SKM-1 (cell line): ENCODE data around the gene PGAP3.
A peak's percentile ranks its signal among the peaks of the same experiment; 100 is the strongest.

Source experiments
- DNase-seq: peaks from one replicate; lab custom pipeline; 2025; ENCODE audit not compliant: unreplicated experiment; lab: John Stamatoyannopoulos, UW

The PGAP3 gene

DNA sequence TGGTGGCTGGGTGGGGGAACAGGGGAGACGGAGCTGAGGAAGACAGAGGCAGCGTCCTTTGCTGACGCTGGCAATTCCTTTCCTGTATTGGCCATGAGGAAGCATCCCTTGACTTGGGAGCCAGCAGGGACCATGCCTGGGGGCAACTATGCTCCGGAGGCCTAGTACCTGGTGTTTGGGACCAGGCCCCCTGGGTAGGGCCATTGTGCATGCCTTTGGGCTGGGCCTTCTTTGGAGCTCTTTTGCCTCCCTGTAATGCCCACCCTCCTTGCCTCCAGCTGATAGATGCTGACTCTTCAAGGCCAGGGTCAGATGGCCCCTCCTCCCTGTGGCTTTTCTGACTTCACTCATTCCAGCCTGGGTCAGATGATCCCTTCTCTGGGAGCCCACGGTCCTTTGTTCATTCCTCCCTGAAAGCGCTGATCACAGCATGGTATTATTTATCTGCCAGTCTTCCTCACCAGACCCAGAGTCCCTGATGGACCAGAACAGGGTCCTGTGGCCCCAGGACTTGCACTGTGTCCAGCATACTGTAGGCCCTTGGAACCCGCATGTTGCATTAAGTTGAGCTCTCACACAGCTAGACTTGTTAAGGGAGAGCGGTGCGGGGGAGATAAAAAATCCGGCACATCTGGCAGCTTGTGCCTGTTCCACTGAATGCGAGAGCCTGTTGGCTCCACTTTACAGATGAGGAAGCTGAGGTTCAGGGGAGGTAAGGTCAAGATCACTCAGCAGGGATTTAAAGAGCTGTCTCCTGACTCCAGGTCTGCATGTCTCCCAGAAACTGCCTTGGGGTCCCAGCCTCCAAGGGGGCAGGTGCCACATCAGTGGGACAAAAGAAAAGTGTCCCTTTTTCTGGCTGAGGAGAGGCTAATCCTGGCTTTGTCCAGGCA is 48.0 kb downstream of the PGAP3 start:
- no peak for DNase-seq

DNA sequence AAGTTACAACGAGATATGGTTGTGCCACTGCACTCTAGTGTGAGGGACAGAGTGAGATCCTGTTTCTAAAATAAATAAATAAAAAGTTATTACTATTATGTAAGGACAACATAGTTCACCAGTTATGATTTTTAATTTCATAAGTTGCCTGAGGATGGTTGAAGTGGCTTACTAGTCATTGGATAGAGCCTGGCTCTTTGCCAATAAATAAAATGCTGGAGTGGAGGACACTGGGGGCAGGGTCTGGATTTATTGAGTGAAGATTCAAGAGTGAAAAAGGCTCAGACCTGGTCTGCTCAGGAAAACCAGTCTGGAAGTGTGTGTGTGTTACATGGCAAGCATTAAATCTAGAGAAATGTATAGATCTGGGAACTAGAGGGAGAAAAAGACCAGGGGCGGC is 48.8 kb downstream of the PGAP3 start:
- no peak for DNase-seq

DNA sequence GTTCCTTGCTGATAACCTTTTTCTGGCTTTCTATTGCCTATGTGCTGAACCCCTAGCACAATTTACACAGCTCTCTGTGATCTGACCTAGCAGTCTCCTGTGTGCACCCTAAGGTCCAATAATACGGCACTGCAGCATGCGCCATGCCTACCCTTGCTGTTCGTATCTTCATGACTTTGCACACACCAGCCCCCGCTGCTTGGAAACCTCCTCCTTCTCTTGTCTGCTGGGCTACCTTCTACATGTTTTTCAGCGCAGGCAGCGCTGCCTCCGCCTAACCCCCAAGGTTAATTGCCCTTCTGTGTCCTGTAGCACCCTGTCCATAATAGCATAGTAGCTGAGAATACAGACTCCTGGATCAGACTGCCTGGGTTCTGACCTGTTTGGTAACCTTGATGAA is 49.5 kb downstream of the PGAP3 start:
- DNase-seq = no peak

DNA sequence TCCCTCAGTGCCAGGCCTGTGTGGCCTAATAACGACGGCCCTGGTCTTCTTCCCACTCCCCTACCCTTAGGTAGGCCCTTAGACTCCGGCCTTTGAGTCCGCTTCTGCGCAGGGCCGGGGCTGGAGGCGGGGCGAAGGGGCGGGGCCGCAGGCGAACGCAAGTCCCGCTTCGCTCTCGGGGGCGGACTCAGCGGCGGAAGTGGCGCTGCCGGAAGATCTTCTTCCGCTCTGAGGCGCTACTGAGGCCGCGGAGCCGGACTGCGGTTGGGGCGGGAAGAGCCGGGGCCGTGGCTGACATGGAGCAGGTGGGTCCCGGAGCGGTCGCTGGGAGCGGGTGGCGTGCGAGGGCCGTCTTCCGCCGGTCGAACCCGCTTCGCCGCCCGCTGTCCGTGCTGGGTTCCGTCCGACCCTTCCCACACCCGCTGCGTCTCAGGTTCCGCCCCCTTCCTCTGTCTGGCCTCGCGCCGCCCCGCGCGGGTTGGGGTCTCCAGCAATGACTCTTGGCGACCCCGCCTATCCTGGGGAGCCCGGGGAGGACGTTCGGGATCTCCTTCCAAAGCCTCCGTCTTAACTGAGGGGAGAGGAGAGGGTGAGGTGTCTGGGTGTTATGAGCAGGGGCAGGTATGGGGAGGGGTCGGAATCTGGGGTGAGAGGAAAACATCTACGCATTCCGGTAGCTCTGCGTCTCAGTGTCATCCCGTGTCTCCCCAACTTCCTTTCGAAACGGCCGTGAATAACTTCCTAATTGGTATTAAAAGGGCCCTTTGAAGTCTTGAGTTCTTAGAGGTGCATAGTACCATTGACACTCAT is 50.7 kb downstream of the PGAP3 start, which contains the start of gene STARD3:
Gene STARD3 (plus strand): TSS at position 218 of the 810 bp plus-strand sequence. CDS start 16,388 bp downstream, outside the sequence.
- peak; percentile 56 for DNase-seq

DNA sequence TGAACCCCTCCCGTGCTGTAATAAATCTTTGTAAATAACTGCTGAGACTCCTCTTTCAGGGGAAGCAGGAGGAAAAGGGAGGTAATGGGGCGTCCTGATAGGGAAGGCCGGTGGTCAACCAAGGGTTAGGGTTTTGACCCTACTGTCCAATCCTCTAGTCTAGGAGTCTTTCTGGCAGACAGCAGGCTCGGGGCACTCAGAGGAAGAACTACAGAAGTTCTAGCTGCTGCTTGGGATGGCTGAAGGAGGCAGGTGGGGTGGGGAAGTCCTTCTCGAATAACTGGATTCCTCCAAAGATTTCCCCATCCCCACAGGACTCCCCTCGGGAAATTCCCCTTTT is 51.3 kb downstream of the PGAP3 start:
- no peak for DNase-seq

DNA sequence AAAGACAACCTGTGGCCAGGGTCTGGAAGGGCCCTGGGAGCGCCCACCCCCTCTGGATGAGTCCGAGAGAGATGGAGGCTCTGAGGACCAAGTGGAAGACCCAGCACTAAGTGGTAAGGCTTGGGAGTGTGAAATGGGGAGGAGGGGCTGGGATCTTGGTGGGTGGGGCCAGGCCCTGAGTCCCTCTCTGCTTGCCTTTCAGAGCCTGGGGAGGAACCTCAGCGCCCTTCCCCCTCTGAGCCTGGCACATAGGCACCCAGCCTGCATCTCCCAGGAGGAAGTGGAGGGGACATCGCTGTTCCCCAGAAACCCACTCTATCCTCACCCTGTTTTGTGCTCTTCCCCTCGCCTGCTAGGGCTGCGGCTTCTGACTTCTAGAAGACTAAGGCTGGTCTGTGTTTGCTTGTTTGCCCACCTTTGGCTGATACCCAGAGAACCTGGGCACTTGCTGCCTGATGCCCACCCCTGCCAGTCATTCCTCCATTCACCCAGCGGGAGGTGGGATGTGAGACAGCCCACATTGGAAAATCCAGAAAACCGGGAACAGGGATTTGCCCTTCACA is 52.2 kb downstream of the PGAP3 start:
- DNase-seq = no peak

DNA sequence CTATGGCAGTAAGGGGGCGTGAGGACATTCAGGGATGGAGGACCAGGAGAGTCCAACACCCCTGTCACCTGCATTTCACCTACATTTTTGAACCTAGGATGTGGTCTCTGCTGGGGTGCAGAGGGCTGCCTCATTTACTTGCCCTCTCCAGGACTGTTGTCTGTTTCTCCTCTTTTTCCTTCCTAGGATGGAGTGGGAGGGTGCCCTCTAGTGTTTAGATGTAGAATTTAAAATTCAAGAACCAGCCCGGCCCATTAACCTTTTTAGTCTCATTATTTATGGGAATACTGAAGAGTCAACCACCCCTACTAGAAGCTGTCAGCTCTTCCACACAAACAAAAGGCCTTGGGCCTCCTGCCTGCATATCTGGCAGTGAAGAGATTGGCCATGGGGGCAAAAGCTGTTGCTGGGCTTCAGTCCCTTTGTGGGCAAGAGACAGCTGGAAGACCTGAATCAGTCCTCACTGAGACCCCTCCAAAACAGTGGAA is 53.4 kb downstream of the PGAP3 start:
- no peak for DNase-seq

DNA sequence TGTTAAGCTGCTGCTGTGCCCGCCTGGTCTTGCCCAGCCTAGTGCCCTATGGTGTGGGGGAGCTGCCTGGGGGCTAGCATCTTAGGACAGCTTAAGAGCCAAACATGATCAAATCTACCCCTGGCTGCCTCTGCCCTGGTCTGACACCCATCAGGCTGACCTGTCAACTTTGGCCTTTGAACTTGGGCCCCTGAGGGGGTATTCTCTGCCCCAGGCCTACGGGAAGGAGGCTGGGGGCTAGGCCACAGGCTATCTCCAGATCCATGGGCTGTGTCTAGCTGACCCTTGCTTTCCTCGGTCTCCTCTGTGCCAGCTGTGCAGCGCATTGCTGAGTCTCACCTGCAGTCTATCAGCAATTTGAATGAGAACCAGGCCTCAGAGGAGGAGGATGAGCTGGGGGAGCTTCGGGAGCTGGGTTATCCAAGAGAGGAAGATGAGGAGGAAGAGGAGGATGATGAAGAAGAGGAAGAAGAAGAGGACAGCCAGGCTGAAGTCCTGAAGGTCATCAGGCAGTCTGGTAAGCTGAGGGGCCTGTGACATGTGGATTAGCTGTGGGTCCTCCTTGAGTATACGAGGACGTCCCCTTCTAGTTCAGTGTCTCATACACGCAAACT is 54.2 kb downstream of the PGAP3 start:
- DNase-seq = no peak

DNA sequence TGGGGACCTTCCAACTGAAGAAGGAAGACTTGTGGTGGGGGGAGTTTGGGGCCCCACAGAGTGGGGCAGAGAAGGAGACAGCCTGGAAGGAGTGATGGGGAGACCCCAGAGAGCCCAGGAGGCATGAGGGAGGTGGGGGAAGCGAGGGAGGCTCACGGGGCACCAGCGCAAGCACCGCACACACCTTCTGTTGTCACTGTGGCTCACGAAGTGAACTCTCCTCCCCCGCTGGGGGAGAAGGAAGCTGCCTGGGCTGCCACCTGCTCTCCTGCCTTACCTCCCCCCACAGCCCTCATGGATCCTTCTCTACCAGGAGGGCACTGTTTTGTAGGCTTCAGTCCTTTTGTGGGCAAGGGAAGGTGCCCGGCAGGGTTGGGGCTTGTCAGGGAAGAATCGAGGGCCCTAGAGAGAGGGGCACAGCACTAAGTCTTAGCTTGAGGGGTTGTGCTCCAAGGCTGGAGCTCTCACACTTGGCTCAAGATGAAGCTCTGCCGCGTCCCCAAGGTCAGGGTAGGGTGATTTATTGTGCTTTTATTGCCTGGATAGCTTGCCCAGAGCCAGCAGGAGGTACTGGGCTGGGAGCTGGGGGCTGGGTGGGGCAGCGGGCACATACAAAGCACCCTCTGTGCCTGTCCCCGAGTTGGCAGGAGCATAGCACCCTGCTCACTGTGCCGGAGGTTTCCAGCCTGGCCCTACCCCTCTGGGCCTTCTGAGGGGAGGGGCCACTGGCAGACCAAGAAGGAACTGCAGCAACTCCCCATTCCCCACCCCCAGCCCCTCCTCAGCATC is 55.5 kb downstream of the PGAP3 start:
- no peak for DNase-seq

DNA sequence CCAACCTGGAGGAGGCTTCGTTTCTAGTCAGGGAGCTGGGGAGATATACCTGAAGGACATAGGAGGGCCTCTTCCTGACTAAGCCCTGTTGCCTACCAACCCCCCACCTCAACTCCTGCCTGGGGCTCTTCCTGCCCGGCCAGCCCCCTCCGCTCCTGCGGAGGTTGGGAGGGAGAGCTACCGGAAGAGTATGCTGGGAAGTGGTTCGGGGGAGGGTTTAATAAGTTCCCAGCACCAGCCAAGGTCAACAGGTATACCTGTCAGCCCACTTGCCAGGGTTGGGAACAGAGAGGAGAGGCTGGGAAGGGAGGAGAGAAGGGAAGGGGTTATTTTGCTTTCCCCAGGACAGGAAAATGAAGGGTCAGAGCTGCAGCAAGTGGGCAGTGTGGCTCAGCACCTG is 56.5 kb downstream of the PGAP3 start:
- no peak for DNase-seq

DNA sequence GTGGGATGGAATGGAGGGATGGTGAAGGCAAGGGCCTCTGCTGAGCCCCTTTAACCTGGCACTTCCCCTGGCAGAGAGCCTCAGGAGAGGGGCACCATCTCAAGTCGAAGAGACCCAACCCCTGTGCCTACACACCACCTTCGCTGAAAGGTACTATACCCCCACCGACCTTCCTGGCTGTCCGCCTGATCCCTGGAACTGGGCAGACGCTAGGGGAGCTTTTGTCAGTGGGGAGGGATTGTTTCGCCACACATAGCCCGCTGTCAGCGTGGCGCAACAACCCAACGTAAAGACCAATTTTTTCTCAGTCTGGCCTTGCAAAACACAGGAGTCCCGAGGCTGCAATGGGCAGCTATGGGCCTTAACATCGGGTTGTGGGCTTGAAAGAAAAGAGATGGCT is 58.0 kb downstream of the PGAP3 start:
- DNase-seq = peak; percentile 79

DNA sequence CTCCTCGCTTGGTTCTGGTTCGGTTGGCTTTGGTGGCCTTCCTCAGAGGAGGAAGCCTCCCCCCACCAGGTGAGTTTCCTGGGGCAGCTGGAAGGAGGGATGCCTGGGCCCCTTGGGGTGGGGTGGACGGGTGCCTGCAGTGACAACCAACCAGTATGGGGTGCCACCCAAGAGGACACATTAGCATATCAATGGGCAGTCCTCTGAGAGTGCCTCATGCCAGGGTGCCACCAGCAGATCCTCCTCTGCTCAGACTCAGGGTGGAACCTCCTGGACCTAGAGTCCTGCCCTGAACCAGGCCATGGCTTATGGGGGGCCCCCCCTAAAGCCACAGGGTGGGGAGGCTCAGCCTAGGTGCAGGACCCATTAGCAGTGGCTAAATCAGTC is 58.4 kb downstream of the PGAP3 start:
- no peak for DNase-seq

DNA sequence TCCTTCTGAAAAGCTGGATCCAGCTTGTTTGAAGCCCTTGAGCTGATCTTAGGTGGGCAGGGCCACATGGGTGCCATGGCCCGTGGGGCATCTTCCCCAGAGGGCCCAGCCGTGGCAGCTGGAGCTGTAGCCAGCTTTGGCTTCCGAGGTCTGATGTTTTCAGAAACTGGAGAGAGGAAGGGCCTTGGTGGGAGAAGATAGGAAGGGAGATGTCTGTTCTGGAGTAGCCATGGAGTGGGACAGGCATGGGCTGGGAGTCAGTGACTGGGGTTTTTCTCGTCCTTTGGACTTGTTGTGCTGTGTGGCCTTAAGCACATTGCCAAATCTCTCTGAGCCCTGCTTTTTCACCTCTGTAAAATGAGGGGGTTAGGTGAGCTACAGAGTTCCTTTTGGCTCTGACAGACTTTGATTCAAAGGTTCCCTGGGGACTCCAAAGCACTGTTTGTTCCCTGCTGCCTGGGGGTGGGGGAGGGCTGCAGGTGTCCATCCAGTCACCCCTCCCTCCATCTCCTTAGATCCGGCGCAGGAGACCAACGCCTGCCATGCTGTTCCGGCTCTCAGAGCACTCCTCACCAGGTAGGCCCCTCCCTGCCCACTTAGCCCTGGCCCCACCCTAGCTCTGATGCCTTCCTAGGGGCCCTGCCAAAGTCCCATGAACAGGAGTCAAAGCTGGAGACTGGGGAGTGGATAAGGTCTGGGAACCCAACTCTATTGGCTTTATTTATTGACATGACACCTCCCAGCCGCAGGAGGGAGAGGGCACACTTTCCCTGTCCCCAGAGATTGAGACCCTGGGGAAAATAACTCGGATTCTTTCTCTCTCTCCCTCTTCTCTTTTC is 59.0 kb downstream of the PGAP3 start:
- DNase-seq = no peak

DNA sequence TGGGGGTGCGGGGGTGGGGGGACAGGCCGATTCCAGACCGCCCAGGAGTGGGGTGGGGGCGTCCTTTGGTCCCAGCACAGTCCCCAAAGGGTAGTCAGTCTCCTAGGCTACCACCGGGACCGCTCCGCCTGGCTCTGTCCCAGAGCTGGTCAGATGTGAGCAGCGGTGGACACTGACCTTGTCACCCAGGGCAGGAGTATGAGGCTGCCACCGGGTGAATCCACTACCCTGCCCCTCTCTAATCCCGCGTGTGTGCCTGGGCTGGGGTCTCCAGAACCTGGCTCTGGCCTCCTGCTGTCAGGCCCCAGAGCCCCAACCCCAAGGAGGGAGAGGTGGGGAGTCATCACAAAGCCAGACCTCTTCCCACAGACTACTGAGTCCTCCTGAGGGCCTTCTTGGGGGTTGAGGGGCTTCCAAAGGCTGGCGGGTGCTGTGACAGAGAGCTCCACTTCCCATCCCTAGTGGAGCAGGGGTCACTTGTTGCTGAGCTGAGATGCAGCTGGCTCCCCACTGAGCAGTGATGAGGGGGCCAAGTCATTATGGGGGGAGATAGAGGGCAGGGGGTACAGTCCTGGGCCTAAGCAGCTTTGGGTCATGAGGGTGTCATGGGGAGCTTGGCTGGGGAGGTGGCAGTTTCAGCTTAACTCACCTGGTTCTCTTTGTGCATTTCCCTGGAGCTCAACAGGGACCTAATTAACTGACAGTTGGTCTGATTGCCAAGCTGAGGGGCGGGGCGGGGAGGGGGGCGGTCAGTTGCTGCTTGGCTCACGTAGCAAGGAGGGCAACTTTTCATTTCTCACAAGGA is 59.9 kb downstream of the PGAP3 start:
- no peak for DNase-seq

DNA sequence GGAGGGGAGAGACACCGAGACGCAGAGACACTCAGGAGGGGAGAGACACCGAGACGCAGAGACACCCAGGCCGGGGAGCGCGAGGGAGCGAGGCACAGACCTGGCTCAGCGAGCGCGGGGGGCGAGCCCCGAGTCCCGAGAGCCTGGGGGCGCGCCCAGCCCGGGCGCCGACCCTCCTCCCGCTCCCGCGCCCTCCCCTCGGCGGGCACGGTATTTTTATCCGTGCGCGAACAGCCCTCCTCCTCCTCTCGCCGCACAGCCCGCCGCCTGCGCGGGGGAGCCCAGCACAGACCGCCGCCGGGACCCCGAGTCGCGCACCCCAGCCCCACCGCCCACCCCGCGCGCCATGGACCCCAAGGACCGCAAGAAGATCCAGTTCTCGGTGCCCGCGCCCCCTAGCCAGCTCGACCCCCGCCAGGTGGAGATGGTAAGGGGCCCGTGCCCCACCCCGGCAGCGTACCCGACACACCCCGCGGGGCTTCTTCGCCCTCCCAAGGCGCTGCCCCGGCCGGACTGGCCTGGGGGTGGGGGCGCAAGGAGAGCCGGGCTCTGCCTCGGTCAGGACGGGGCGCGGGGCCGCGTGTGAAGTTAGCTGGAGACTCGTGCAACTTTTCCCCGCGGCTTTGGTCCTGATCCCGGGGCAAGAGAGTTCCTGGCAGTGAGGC is 60.7 kb downstream of the PGAP3 start:
- no peak for DNase-seq

DNA sequence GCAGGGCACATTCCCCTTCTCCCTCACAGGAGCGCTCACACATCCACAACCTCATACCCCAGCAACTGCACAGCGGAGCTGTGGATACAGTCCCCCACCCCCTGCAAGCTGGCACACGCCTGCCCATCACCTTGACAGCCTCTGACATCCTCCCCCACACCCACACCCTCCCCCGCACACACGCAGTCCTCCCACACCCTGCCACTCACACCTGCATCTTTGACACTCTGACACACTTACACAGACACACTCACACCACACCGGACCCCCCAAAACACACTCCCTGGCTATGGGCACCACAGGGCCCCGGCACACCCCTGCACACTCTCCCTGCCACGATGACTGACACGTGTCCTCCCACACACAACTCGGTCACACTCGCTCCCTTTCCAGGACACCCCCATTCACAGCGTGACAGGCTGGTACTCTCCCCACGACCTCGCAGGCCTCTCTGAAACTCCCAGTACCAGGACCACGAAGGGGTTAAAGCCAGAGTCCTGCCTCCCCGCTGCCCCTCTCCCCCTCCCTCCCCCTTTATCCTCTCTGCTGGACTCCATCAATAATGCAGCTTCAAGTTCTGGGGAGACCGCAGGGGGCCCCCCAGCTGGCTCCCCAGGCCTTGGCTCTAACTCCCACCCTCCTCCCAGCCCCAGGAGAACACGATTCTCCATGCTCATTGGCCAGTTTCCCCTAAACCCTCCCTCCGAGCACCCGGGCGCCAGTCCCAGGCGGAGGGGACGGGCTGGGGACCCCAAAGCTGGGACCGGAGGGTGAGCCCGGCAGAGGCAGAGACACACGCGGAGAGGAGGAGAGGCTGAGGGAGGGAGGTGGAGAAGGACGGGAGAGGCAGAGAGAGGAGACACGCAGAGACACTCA is 61.4 kb downstream of the PGAP3 start, which contains the start of gene PPP1R1B:
Gene PPP1R1B (plus strand): TSS at position 782 of the 876 bp plus-strand sequence. CDS start 441 bp downstream, outside the sequence.
- DNase-seq = no peak

DNA sequence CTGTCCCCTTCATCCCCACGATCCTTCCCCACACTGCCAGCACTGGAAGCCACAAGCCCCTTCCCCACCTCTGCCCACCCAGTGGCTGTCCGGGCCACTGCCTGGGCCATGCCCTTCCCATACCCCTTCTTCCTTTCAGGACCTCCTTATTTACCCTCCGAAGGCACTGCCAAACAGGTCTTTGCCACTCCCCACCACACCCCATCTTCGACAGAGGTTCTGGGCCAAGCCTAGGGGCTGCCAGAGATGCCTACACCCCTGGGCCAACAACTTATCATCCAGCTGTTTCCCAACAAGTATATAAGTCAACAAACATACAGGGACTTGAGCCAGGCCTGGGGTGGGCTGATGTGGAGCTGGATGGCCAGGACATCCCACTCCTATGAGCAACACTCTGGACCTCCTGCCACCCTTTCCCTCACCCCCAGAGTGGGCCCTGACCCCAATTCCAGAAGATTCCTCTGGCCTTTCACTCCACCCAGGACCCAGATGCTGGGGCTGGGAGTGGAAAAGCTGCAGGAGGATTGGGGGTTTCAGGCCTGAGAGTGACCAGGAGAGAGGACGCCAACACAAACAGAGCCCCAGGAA is 62.6 kb downstream of the PGAP3 start:
- no peak for DNase-seq
